Fibroblast of mammary gland (primary cell): ENCODE data around the gene LPP.

Experiments
- DNase-seq: peaks from one replicate; pipeline ENCODE4 v3.0.0-alpha.2; 2010; ENCODE audit warnings: low read depth
- H3K4me3 ChIP-seq: 2 replicates; pipeline ENCODE4 v1.5.1; 2011; ENCODE audit warnings: low read depth, mild to moderate bottlenecking, low read length, moderate library complexity; ENCODE audit not compliant: control insufficient read depth
- CTCF ChIP-seq: conservative IDR thresholded peaks from 2 replicates; pipeline ENCODE4 v1.5.1; 2011; ENCODE audit warnings: low read depth, low read length, inconsistent platforms; ENCODE audit not compliant: control insufficient read depth, insufficient read depth

Gene LPP

DNA sequence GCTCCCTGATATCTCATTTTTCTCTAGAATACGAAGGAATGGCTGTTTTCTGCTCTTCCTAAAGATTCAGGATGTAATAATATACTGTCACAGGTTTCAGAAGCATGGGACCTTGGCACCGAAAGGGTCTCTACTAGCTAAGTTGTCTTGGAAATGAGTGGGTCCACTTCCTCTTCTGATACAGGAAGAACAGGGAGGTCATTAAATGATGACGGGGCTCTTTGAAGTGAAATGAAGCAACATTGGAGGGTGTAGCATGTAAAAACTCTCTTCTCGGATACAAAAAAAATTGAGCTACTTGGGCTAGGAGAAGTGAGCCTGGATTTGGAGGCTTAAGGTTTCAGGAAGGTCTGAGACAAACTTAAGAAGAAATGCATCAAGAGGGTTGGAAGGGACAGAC lies 668.0 kb downstream of the LPP start:
- no peak for DNase-seq
- no peak for TF ChIP-seq CTCF
- H3K4me3 ChIP-seq, result no peak overlapping the region

DNA sequence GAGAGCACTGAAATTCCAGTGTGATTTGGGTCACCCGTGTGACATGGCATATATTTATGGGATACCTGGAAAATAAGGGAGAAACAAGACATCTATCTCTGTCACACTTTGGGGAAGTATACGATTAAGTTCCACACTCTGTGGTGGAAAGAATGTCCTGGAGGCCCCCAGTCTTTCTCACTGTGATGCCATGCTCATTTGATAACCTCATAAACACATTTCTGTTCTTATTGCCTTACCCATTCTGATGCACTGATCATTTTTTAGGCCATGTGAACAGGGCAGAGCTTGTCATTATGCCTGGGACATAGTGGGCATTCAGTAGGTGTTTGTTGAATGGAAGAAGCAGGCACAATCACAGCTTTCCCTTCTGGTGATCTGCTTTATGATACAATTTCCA lies 668.5 kb downstream of the LPP start:
- no peak for TF ChIP-seq CTCF
- H3K4me3 ChIP-seq, result no peak overlapping the region

DNA sequence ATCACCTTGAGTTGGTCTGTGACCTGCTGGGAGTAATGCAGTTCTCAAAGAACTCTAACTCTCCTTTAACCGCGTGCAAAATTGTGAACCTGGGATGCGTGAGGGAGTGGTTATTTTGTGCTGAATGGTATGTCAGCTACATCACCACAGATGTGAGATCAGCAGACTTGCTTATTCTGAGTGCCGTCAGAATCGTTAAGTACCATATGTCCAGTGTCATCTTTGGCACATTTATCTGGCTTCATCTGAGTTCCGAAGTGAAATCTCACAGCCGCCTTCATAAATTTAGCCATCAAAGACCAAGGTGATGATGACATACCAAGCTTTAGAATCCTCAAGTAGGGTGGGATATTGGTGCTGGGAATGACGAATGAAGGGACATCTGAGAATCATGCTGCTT lies 670.6 kb downstream of the LPP start:
- no peak for TF ChIP-seq CTCF
- DNase-seq, result no peak
- no peak overlapping the region for H3K4me3 ChIP-seq

More for the DNA sequence above, 668.5 kb downstream of the LPP start:
- DNase-seq, result no peak

DNA sequence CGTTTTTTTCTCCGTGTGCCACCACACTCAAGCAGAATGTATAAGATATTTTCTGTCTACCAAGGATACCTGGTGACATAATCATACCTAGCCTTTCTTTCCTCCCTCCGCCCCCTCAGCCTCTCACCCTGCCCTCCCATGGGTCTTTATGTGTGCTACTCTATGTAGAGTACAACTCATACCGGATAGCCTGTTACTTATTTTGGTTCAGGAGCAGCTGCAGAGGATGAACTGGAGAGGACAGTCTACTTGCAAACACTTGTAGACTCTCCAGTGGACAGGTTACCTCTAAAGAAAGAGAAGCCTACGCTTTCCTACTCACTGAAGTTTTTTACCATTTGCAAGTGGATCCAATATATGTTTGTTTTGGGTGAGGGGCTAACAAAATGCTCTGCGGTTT lies 671.9 kb downstream of the LPP start:
- H3K4me3 ChIP-seq, result no peak overlapping the region
- TF ChIP-seq CTCF, result no peak
- DNase-seq, result no peak

DNA sequence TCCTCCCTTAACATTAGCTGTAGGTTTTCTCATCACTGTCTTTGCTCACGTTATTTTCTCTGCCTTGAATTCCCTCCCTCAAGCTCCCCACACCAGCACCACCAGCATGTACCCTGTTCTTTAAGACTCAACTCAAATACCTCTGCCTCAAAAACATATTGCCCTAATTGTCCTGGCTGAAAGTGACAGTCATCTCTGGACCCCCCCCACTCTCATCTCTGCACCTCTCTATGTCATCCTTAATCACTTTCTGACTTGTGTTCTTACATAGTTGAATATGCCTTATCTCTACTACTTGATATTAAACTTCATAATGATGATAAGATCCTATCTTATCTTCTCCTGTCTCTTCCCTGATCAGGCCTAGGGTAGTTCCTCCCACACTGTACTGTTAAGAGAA lies 672.6 kb downstream of the LPP start:
- no peak for TF ChIP-seq CTCF
- no peak overlapping the region for H3K4me3 ChIP-seq
- DNase-seq, result no peak

DNA sequence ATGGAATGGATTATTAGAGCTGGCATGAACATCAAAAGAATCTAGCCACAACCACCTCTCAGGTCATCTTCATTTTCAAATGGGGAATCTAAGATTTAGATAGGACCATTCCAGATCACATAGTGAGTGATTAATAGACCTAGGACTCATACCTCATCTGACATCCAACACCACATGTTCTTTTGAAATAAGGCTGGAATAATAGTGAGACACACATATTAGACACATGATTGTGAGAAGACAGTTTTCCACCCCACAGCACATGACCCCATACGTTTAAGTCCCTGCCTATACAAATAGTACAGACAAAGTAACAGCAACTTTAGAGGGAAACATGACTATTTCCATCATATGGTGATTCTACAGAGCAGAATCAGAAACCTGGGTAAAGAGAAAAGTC lies 673.1 kb downstream of the LPP start:
- TF ChIP-seq CTCF, result no peak

DNA sequence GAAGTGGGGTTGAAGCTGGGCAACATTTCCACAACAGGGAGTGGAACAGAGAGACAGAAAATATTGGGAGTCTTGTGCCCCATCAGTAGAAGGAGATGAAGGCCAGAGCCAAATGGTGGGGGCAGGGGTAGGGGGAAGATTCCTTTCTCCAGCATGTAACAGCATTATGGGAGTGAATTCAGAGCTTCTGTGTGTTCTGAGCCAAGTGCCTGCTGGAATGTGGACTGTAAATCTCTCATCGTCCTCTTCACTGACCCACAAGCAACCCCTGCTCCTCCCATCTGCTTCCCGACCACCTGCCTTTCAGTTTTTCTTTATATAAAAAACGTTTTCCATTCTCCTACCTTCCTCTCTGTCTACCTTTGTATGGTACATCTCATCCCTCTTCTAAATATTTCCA lies 673.6 kb downstream of the LPP start:
- peak; percentile 16 for DNase-seq
- no peak for TF ChIP-seq CTCF
- no peak overlapping the region for H3K4me3 ChIP-seq

More for the DNA sequence above, 673.1 kb downstream of the LPP start:
- DNase-seq, result peak; percentile 47
- no peak overlapping the region for H3K4me3 ChIP-seq
